ENCODE results near the gene TARM1. TPM values are rescaled to one million over a fixed set of nuclear protein-coding genes. Genes with fewer than 3 reads are reported as not detected.
A peak's percentile ranks its signal among the peaks of the same experiment; 100 is the strongest.

Gene TARM1
- total and polyA plus RNA-seq, 2 experiments from 2014 or later = not detected

- no peaks in the 10 kb centered on the region for H3K79me2 ChIP-seq (replicated peaks; ENCODE audit: insufficient read depth)
- H3K27me3 ChIP-seq (ENCODE audit: insufficient read depth) = peaks cover 41% of the 10 kb centered on the region
- Mint-ChIP-seq H3K27ac (no peak overlapping the region), H3K36me3 (ENCODE audit: low read depth) (peaks cover 7% of the 10 kb centered on the region; the same call in 1 of the 3 replicates), H3K4me3 (peak overlapping the region; percentile 75; the same call in 2 of the 3 replicates), H3K27me3 (ENCODE audit: insufficient read depth, low read depth, poor library complexity) (peaks cover 36% of the 10 kb centered on the region), H3K9me3 (peaks cover 10% of the 10 kb centered on the region), H3K4me1 (peaks cover under 1% of the 10 kb centered on the region)
- DNase-seq (ENCODE audit: low spot score) (no peak), ATAC-seq (no peak)
- H3K4me3 ChIP-seq = peak overlapping the region; percentile 76
- no peak overlapping the region for H3K27ac ChIP-seq (ENCODE audit: low read depth)
- H3K4me1 ChIP-seq (ENCODE audit: insufficient read depth) = peaks cover 6% of the 10 kb centered on the region; the same call in 1 of the 2 replicates
- no peaks in the 10 kb centered on the region for H3K9me2 ChIP-seq (ENCODE audit: insufficient read depth)
- TF ChIP-seq CREB1 (CRISPR knock-in tag; IDR thresholded peaks at IDR 0.05; ENCODE audit: low read depth) (no peak), STAT1 (IDR thresholded peaks at IDR 0.05; ENCODE audit: unreplicated experiment) (no peak), NANOG (IDR thresholded peaks at IDR 0.05; ENCODE audit: borderline replicate concordance) (no peak), JUNB (IDR thresholded peaks at IDR 0.05; ENCODE audit: unreplicated experiment) (no peak), POLR2AphosphoS5 (IDR thresholded peaks at IDR 0.05; ENCODE audit: low read depth) (no peak), ZNF331 (CRISPR knock-in tag; IDR thresholded peaks at IDR 0.05; ENCODE audit: low read depth) (no peak)
- peak overlapping the region; percentile 66; the same call in 1 of the 2 replicates for H2AFZ ChIP-seq
- no peaks in the 10 kb centered on the region for H4K20me1 ChIP-seq (replicated peaks; ENCODE audit: insufficient read depth)
- peak overlapping the region; percentile 94 for H3K4me2 ChIP-seq
- H3F3A ChIP-seq (replicated peaks; ENCODE audit: low read depth) = peaks cover 9% of the 10 kb centered on the region; the same call in 1 of the 2 replicates
- no peaks in the 10 kb centered on the region for H3K36me3 ChIP-seq (ENCODE audit: insufficient read depth)
Observed at GRCh38 chr19:54095136-54095858, 14.1 kb upstream of the TARM1 start.

GRCh38 chr19:54094426-54095000 lies 13.3 kb upstream of the TARM1 start:
- H3K4me2 ChIP-seq = no peak overlapping the region
- H2AFZ ChIP-seq = no peak overlapping the region
- Mint-ChIP-seq H3K4me1 (no peaks in the 10 kb centered on the region; the same call in none of the 3 replicates), H3K27me3 (ENCODE audit: insufficient read depth, low read depth, poor library complexity) (peaks cover 38% of the 10 kb centered on the region), H3K4me3 (peak overlapping the region; percentile 10; the same call in 1 of the 3 replicates), H3K27ac (no peak overlapping the region), H3K36me3 (ENCODE audit: low read depth) (peaks cover 7% of the 10 kb centered on the region; the same call in 1 of the 3 replicates), H3K9me3 (peaks cover 10% of the 10 kb centered on the region)
- H3K9me2 ChIP-seq (ENCODE audit: insufficient read depth) = no peaks in the 10 kb centered on the region
- DNase-seq (ENCODE audit: low spot score) (peak; percentile 14), ATAC-seq (no peak)
- H3K4me1 ChIP-seq (ENCODE audit: insufficient read depth) = peaks cover 6% of the 10 kb centered on the region; the same call in 1 of the 2 replicates
- no peak overlapping the region for H3K27ac ChIP-seq (ENCODE audit: low read depth)
- H3K79me2 ChIP-seq (replicated peaks; ENCODE audit: insufficient read depth) = no peaks in the 10 kb centered on the region
- H3K4me3 ChIP-seq = no peak overlapping the region
- peaks cover 9% of the 10 kb centered on the region; the same call in 1 of the 2 replicates for H3F3A ChIP-seq (replicated peaks; ENCODE audit: low read depth)
- no peaks in the 10 kb centered on the region for H3K36me3 ChIP-seq (ENCODE audit: insufficient read depth)
- peaks cover 41% of the 10 kb centered on the region for H3K27me3 ChIP-seq (ENCODE audit: insufficient read depth)
- H4K20me1 ChIP-seq (replicated peaks; ENCODE audit: insufficient read depth) = no peaks in the 10 kb centered on the region
- TF ChIP-seq ZNF331 (CRISPR knock-in tag; IDR thresholded peaks at IDR 0.05; ENCODE audit: low read depth) = no peak
- TF ChIP-seq POLR2AphosphoS5 (IDR thresholded peaks at IDR 0.05; ENCODE audit: low read depth) = no peak
- no peak for TF ChIP-seq EZH2 (IDR thresholded peaks at IDR 0.05; ENCODE audit: low read depth, unreplicated experiment)
- TF ChIP-seq ZNF114 (CRISPR knock-in tag; IDR thresholded peaks at IDR 0.05) = no peak
- no peak for TF ChIP-seq NANOG (IDR thresholded peaks at IDR 0.05; ENCODE audit: borderline replicate concordance)
- TF ChIP-seq ZNF462 (CRISPR knock-in tag; IDR thresholded peaks at IDR 0.05) = no peak
- TF ChIP-seq ETS1 (IDR thresholded peaks at IDR 0.05) = no peak
- no peak for TF ChIP-seq CREB1 (CRISPR knock-in tag; IDR thresholded peaks at IDR 0.05; ENCODE audit: low read depth)
- TF ChIP-seq STAT1 (IDR thresholded peaks at IDR 0.05; ENCODE audit: unreplicated experiment) = no peak

All from GM23338 (cell line).